ENCODE results near the gene NEU1.

GRCh38 chr6:31889331-31889972 is 26.8 kb upstream of the NEU1 start:
- no peak for TF ChIP-seq REST (IDR thresholded peaks at IDR 0.05; ENCODE audit: borderline replicate concordance)
- TF ChIP-seq CTCF (IDR thresholded peaks at IDR 0.05; ENCODE audit: poor library complexity, severe bottlenecking): no peak
- TF ChIP-seq POLR2AphosphoS5 (IDR thresholded peaks at IDR 0.05): no peak
- TF ChIP-seq EZH2 (IDR thresholded peaks at IDR 0.05; ENCODE audit: borderline replicate concordance, insufficient read depth, low read length, poor library complexity, severe bottlenecking): no peak
- no peak for TF ChIP-seq SMC3 (conservative IDR thresholded peaks at IDR 0.05; ENCODE audit: poor library complexity)
- no peak for TF ChIP-seq EP300 (conservative IDR thresholded peaks at IDR 0.05; ENCODE audit: poor library complexity, severe bottlenecking)
- no peak for TF ChIP-seq TAF1 (IDR thresholded peaks at IDR 0.05; ENCODE audit: low read depth)
- no peak for TF ChIP-seq RAD21 (conservative IDR thresholded peaks at IDR 0.05)
- TF ChIP-seq MXI1 (conservative IDR thresholded peaks at IDR 0.05; ENCODE audit: poor library complexity, severe bottlenecking): no peak

All from neural cell (in vitro differentiated cells).